Right lobe of liver (tissue), 4 donors: ENCODE results near the gene RHOXF2.
"Not testable (repeated sequence)": the region's sequence is repeated elsewhere in the genome, so short reads cannot be mapped to it uniquely, and the experiment has no call there.

Experiments used
- POLR2A ChIP-seq: fragments of 450-650 bp; IDR thresholded peaks from one replicate; pipeline ENCODE4 v1.6.1; 2017; ENCODE audit warnings: antibody characterized with exemption, mild to moderate bottlenecking
- TF ChIP-seq, protein P1 (sequence below), 4 donors: fragments of 200-600 bp in 3 of 4; fragments of 450-650 bp in 1 of 4; IDR thresholded peaks; one replicate each; pipeline versions ENCODE4 v1.5.1 to v1.8.0; 2016 to 2022; ENCODE audit warnings: antibody characterized with exemption in 4 of 4, mild to moderate bottlenecking in 2 of 4
- donor health status: DM: no; HTN: no; CAD: no.
- donor health status: DM: no; HTN: no; CAD: no.
- donor health status: DM: no; HTN: yes; CAD: no.

DNA sequence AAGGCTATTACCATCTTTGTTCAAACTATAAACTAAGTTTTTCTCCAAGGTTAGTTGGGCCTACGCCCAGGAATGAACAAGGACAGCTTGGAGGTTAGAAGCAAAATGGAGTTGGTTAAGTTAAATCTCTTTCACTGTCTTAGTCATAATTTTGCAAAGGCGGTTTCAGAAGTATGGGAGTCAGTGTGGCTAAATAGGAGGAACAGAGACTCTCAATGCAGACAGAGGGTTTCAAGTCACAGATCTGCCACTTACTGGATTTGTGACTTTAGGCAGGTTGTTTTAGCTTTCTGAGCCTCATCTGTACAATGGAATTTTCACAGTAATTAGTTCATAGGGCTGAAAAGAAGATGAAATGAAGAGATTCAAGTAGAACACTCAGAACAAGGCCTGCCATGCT, 35.3 kb downstream of the RHOXF2 start:
- TF ChIP-seq, protein P1, sequence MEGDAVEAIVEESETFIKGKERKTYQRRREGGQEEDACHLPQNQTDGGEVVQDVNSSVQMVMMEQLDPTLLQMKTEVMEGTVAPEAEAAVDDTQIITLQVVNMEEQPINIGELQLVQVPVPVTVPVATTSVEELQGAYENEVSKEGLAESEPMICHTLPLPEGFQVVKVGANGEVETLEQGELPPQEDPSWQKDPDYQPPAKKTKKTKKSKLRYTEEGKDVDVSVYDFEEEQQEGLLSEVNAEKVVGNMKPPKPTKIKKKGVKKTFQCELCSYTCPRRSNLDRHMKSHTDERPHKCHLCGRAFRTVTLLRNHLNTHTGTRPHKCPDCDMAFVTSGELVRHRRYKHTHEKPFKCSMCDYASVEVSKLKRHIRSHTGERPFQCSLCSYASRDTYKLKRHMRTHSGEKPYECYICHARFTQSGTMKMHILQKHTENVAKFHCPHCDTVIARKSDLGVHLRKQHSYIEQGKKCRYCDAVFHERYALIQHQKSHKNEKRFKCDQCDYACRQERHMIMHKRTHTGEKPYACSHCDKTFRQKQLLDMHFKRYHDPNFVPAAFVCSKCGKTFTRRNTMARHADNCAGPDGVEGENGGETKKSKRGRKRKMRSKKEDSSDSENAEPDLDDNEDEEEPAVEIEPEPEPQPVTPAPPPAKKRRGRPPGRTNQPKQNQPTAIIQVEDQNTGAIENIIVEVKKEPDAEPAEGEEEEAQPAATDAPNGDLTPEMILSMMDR (IDR thresholded peaks at IDR 0.05), result not testable (repeated sequence)
- TF ChIP-seq POLR2A, result not testable (repeated sequence)
